ENCODE results near the gene ATAD3B. TPM values are rescaled to one million over a fixed set of nuclear protein-coding genes. Genes with fewer than 3 reads are reported as not detected.
A peak's percentile ranks its signal among the peaks of the same experiment; 100 is the strongest.

The ATAD3B gene, protein sequence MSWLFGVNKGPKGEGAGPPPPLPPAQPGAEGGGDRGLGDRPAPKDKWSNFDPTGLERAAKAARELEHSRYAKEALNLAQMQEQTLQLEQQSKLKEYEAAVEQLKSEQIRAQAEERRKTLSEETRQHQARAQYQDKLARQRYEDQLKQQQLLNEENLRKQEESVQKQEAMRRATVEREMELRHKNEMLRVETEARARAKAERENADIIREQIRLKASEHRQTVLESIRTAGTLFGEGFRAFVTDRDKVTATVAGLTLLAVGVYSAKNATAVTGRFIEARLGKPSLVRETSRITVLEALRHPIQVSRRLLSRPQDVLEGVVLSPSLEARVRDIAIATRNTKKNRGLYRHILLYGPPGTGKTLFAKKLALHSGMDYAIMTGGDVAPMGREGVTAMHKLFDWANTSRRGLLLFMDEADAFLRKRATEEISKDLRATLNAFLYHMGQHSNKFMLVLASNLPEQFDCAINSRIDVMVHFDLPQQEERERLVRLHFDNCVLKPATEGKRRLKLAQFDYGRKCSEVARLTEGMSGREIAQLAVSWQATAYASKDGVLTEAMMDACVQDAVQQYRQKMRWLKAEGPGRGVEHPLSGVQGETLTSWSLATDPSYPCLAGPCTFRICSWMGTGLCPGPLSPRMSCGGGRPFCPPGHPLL
- polyA plus RNA-seq (2011; rRNA removed) (7.7 and 10.2 TPM in 2 replicates), polyA minus RNA-seq (2011; rRNA and poly(A)+ RNA removed) (14.6 and 18.8 TPM in 2 replicates)

DNA sequence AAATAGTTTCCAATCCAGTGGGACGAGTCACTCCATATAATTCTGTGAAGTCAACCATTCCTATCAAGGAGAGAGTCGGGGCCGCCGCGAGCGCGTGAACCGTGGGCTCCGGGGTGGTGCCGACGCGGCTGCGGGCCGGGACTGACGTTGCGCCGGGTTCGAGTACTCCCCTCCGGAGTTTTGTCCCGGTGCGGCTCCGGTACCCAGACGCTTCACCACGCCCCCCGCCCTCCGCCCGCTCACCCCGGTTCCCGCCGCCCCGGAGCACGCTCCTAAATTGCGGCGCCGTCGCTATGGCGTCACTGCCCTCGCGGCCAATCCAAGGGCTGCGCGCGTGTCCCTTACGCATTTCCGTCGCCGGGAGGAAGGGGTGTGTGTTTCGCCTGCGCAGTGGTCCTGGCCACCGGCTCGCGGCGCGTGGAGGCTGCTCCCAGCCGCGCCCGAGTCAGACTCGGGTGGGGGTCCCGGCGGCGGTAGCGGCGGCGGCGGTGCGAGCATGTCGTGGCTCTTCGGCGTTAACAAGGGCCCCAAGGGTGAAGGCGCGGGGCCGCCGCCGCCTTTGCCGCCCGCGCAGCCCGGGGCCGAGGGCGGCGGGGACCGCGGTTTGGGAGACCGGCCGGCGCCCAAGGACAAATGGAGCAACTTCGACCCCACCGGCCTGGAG is at the start of gene ATAD3B:
ATAD3B (plus strand) TSS at position 377 of the 664 bp plus-strand sequence; CDS start at position 497, 120 bp downstream.
- ChIA-PET CTCF (no interaction called here), POLR2A (no interaction called here)
- TF ChIP-seq, protein P1, sequence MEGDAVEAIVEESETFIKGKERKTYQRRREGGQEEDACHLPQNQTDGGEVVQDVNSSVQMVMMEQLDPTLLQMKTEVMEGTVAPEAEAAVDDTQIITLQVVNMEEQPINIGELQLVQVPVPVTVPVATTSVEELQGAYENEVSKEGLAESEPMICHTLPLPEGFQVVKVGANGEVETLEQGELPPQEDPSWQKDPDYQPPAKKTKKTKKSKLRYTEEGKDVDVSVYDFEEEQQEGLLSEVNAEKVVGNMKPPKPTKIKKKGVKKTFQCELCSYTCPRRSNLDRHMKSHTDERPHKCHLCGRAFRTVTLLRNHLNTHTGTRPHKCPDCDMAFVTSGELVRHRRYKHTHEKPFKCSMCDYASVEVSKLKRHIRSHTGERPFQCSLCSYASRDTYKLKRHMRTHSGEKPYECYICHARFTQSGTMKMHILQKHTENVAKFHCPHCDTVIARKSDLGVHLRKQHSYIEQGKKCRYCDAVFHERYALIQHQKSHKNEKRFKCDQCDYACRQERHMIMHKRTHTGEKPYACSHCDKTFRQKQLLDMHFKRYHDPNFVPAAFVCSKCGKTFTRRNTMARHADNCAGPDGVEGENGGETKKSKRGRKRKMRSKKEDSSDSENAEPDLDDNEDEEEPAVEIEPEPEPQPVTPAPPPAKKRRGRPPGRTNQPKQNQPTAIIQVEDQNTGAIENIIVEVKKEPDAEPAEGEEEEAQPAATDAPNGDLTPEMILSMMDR (IDR thresholded peaks at IDR 0.05; ENCODE audit: low read depth, low read length) = no peak

DNA sequence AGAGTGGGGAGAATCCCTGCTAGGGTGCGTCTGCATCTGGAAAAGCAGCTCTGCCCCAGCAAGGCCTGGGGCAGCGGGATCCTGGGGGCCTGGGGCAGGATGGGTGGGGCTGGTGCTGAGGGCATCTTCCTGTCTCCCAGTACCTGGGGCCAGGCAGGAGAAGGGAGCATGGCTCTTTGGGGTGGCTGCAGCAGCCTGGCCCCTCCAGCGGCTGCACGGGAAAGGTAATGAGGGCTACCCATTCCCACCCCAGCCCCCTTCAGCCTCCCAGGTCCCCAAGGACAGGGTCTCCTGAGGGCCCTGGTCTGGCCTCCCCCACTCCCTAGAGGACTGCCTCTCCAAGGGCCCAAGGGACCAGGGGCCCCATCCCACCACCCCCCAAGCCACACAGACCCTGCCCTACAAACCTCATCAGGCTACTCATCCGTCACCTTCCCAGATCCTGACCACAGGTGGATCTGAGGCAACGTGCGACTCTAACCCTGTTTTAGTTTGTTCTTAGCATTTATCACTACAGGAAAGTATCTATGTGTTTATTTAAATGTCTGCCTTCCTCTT is 49.6 kb upstream of the ATAD3B start:
- H3K27ac ChIP-seq (ENCODE audit: low read depth, low read length) = no peak overlapping the region
- ChIA-PET POLR2A (interaction anchor here (0.6 to 1.6 kb wide), 2 partner anchors 8 to 62 kb away, joined by 5 to 7 read pairs; no protein-coding TSS in a partner anchor), CTCF (no interaction called here)
- TF ChIP-seq, protein P1 (IDR thresholded peaks at IDR 0.05; ENCODE audit: low read depth, low read length) = no peak
- no peaks in the 10 kb centered on the region for H3K27me3 ChIP-seq (ENCODE audit: control insufficient read depth, insufficient read depth, low read length)
- no peak overlapping the region for H3K4me3 ChIP-seq (ENCODE audit: low read depth, low read length)
- DNase-seq (ENCODE audit: low read depth, low spot score) = no peak
- no peaks in the 10 kb centered on the region; the same call in 1 of the 2 replicates for H3K9me3 ChIP-seq (ENCODE audit: control insufficient read depth, insufficient read depth, low read length)

More for the DNA sequence above, at the start of gene ATAD3B:
- peak within 1 kb of the TSS; percentile 77 for H3K4me3 ChIP-seq (ENCODE audit: low read depth, low read length)
- DNase-seq (ENCODE audit: low read depth, low spot score) = peak; percentile 69
- H3K27me3 ChIP-seq (ENCODE audit: control insufficient read depth, insufficient read depth, low read length) = no peaks in the 10 kb centered on the region
- H3K9me3 ChIP-seq (ENCODE audit: control insufficient read depth, insufficient read depth, low read length) = no peaks in the 10 kb centered on the region; the same call in 1 of the 2 replicates
- peak within 1 kb of the TSS; percentile 47 for H3K27ac ChIP-seq (ENCODE audit: low read depth, low read length)

DNA sequence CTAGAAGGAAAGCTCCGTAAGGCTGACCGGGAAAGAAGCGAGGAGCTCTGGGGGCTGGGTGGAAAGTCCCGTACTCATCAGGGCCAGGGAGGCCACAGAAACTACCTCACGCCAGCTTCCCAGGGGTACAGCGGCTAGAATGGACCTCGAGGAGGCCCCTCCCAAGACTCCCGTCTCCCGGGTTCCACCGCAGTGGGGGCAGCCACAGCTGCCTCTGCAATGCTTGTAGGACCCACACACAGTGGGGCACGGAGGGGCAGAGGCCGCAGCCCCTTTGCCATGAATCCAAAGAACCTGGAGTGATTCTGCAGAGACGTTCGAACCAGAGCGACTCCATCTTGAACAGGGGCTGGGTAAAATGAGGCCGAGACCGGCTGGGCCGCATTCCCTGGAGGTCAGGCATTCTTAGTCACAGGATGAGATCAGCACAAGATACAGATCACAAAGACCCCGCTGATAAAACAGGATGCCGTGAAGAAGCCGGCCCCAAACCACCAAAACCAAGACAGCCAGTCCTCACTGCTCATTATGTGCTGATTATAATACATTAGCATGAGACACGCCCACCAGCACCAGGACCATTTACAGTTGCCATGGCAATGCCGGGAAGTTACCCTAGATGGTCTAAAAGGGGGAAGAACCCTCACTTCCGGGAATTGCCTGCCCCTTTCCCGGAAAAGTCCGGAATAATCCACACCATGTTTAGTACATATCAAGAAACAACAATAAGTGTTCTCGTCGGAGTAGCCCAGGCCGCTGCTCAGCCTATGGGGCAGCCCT is 48.9 kb upstream of the ATAD3B start:
- POLR2A ChIA-PET = interaction anchor here (0.6 kb wide), 1 partner anchor 63 kb away, joined by 7 read pairs; no protein-coding TSS in a partner anchor
- no peak for DNase-seq (ENCODE audit: low read depth, low spot score)
- Histone ChIP-seq H3K9me3 (ENCODE audit: control insufficient read depth, insufficient read depth, low read length) (no peaks in the 10 kb centered on the region; the same call in 1 of the 2 replicates), H3K27ac (ENCODE audit: low read depth, low read length) (no peak overlapping the region), H3K4me3 (ENCODE audit: low read depth, low read length) (no peak overlapping the region), H3K27me3 (ENCODE audit: control insufficient read depth, insufficient read depth, low read length) (no peaks in the 10 kb centered on the region)
- CTCF ChIA-PET = no interaction called here
- TF ChIP-seq, protein P1 (IDR thresholded peaks at IDR 0.05; ENCODE audit: low read depth, low read length) = no peak

DNA sequence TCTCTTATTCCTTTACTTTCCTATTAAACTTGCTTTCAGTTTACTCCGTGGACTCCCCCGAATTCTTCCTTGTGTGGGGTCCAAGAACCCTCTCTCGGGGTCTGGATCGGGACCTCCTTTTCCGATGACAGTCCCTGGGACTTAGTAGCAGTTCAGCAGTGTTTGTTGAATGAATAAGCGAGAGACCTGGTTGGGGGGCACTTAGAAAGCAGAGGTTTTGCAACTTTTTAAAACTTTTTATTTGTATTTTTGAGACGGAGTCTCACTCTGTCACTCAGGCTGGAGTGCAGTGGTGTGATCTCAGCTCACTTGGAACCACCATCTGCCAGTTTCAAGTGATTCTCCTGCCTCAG is 48.3 kb upstream of the ATAD3B start:
- TF ChIP-seq, protein P1 (IDR thresholded peaks at IDR 0.05; ENCODE audit: low read depth, low read length) = no peak

More for the DNA sequence above, 48.3 kb upstream of the ATAD3B start:
- DNase-seq (ENCODE audit: low read depth, low spot score) = no peak
- ChIA-PET POLR2A (no interaction called here), CTCF (no interaction called here)
- Histone ChIP-seq H3K27ac (ENCODE audit: low read depth, low read length) (no peak overlapping the region), H3K27me3 (ENCODE audit: control insufficient read depth, insufficient read depth, low read length) (no peaks in the 10 kb centered on the region), H3K9me3 (ENCODE audit: control insufficient read depth, insufficient read depth, low read length) (peaks cover 2% of the 10 kb centered on the region; the same call in 1 of the 2 replicates), H3K4me3 (ENCODE audit: low read depth, low read length) (no peak overlapping the region)
